Spleen (tissue), 11 donors: ENCODE measurements around the gene HINT3. TPM values are rescaled to one million over a fixed set of nuclear protein-coding genes. Genes with fewer than 3 reads are reported as not detected.

Experiments used
- DNase-seq: peaks from one replicate; pipeline ENCODE4 v3.0.0-alpha.2; 2020
- H3K27ac ChIP-seq, 8 donors: fragments of 200-600 bp; sonication (generic) in 7 of 8; 1 replicate in 4 of 8; 2 replicates in 4 of 8; pipeline versions ENCODE4 v1.5.0 to v1.8.0; 2016 to 2021; ENCODE audit warnings: inconsistent platforms in 4 of 8, mild to moderate bottlenecking in 4 of 8, moderate library complexity in 1 of 8
- H3K27me3 ChIP-seq, 7 donors: fragments of 200-600 bp; sonication (generic) in 6 of 7; replicated peaks in 1 of 7; 1 replicate in 4 of 7; 2 replicates in 3 of 7; pipeline versions ENCODE4 v1.5.0 to v1.8.0; 2016 to 2021; ENCODE audit warnings: inconsistent platforms in 3 of 7, mild to moderate bottlenecking in 1 of 7
- H3K36me3 ChIP-seq, 6 donors: fragments of 200-600 bp; sonication (generic) in 5 of 6; 1 replicate in 4 of 6; 2 replicates in 2 of 6; pipeline versions ENCODE4 v1.5.0 to v1.8.0; 2016 to 2021; ENCODE audit warnings: inconsistent platforms in 2 of 6
- H3K4me1 ChIP-seq, 6 donors: fragments of 200-600 bp; sonication (generic) in 5 of 6; 1 replicate in 3 of 6; 2 replicates in 3 of 6; pipeline versions ENCODE4 v1.5.0 to v1.8.0; 2016 to 2021; ENCODE audit warnings: inconsistent platforms in 3 of 6
- H3K4me3 ChIP-seq, 8 donors: fragments of 200-600 bp; sonication (generic) in 7 of 8; 1 replicate in 4 of 8; 2 replicates in 4 of 8; pipeline versions ENCODE4 v1.5.0 to v1.8.0; 2016 to 2021; ENCODE audit warnings: inconsistent platforms in 4 of 8, mild to moderate bottlenecking in 4 of 8, moderate library complexity in 2 of 8
- H3K9me3 ChIP-seq, 8 donors: fragments of 200-600 bp; sonication (generic) in 7 of 8; 1 replicate in 4 of 8; 2 replicates in 4 of 8; pipeline versions ENCODE4 v1.5.0 to v1.8.0; 2016 to 2021; ENCODE audit warnings: inconsistent platforms in 4 of 8
- CTCF ChIP-seq, 11 experiments: fragments of 200-600 bp in 7 of 11; fragments of 450-650 bp in 4 of 11; sonication (generic) in 4 of 11; IDR thresholded peaks in 8 of 11; conservative IDR thresholded peaks in 3 of 11; 1 replicate in 7 of 11; 2 replicates in 4 of 11; pipeline versions ENCODE4 v1.4.0 to v1.8.0; 2016 to 2021; ENCODE audit warnings: antibody characterized with exemption in 11 of 11, inconsistent platforms in 4 of 11, mild to moderate bottlenecking in 1 of 11
- POLR2A ChIP-seq, 3 donors: fragments of 450-650 bp; IDR thresholded peaks; one replicate each; pipeline ENCODE4 v1.5.1; 2017; ENCODE audit warnings: antibody characterized with exemption in 3 of 3, mild to moderate bottlenecking in 1 of 3
- POLR2AphosphoS5 ChIP-seq, 3 donors: sonication (generic); formaldehyde crosslinking; IDR thresholded peaks; one replicate each; pipeline ENCODE4 v1.5.1; 2017; ENCODE audit warnings: antibody characterized with exemption in 3 of 3
- WGBS, 5 donors: extraction: QIAGEN DNeasy Blood & Tissue Kit in 3 of 5; methylation state at CpG; one replicate each; pipeline versions ENCODE4 v1.1.5 to v1.1.7; 2013 to 2018; 5-methylcytosine and 5-hydroxymethylcytosine counted together
- intact Hi-C: fragments of 100-400 bp; cut with DNase I; formaldehyde crosslinking; loops from one replicate; pipeline ENCODE4 v1.15.0; 2023; ENCODE audit warnings: low total_unique reads
- polyA plus RNA-seq, 3 donors: library from polyadenylated mRNA; stranded (reverse); fragments of 200-250 nt; gene quantifications; one replicate each; pipeline ENCODE4 v1.2.1, GENCODE V29; 2013
- total RNA-seq, 7 donors: library from RNA; depleted of rRNA in 3 of 7; stranded (reverse); fragments of >200 nt in 3 of 7; fragmentation: NEBNext Ultra II Directional in 4 of 7; extraction: Animal tissue kit (Norgen Biotek cat#: 25700) in 4 of 7; gene quantifications; one replicate each; pipeline versions ENCODE4 v1.1.0 to v1.2.1, GENCODE V29; 2016 to 2021
- donor health status: healthy with polysubstance abuse.
- donor health status: DM: no; HTN: no; CAD: no; lungs with moderate emphysema.
- donor health status: DM: no; HTN: no; CAD: no.
- donor health status: Bipolar disorder and iron deficiency.
- donor health status: healthy.
- donor health status: DM: no; HTN: no; CAD: no.
- donor health status: DM: yes; HTN: yes; CAD: no.

HINT3 gene
- total and polyA plus RNA-seq, 10 donors, result 5.0 to 18.6 (median 14.7) TPM

- Histone ChIP-seq H3K27me3 (no peaks in the 10 kb centered on the region), H3K4me1 (peaks cover 6 to 55% (median 30%) of the 10 kb centered on the region in 6 donors), H3K4me3 (peak overlapping the region in 6 of 8 donors; percentile 71 to 96 (median 83)), H3K9me3 (no peaks in the 10 kb centered on the region), H3K27ac (peak overlapping the region in 4 of 8 donors; percentile 70 to 87 (median 82)), H3K36me3 (peaks cover 0 to 22% (median 2%) of the 10 kb centered on the region in 6 donors)
- no peak for TF ChIP-seq POLR2A (IDR thresholded peaks at IDR 0.05)
- TF ChIP-seq CTCF (IDR thresholded peaks at IDR 0.05 in 8 of 11, conservative IDR thresholded peaks at IDR 0.05 in 3 of 11), result no peak
- no peak for TF ChIP-seq POLR2AphosphoS5 (IDR thresholded peaks at IDR 0.05)
- DNase-seq, result no peak
- intact Hi-C loops, result loop anchor here (10.0 kb wide), 1 partner anchor 1279 kb away; the partner anchor contains the start of gene RNF146
- 71 to 77% (median 72%) methylated on average over 4 of the region's 4 CpGs for WGBS, 5 donors
Measured at GRCh38 chr6:125985522-125985921, 29.0 kb downstream of the HINT3 start.

- TF ChIP-seq POLR2A (IDR thresholded peaks at IDR 0.05) (no peak), CTCF (IDR thresholded peaks at IDR 0.05 in 8 of 11, conservative IDR thresholded peaks at IDR 0.05 in 3 of 11) (no peak), POLR2AphosphoS5 (IDR thresholded peaks at IDR 0.05) (no peak)
- Histone ChIP-seq H3K36me3 (peaks cover 0 to 18% (median 2%) of the 10 kb centered on the region in 6 donors), H3K27me3 (no peaks in the 10 kb centered on the region), H3K9me3 (no peaks in the 10 kb centered on the region), H3K4me3 (peak overlapping the region; percentile 71 to 96 (median 80)), H3K4me1 (peaks cover 6 to 55% (median 30%) of the 10 kb centered on the region in 6 donors), H3K27ac (peak overlapping the region; percentile 70 to 90 (median 81))
- no peak for DNase-seq
- intact Hi-C loops, result loop anchor here (10.0 kb wide), 1 partner anchor 1279 kb away; the partner anchor contains the start of gene RNF146
- 2 to 7% (median 4%) methylated on average over 3 of the region's 3 CpGs for WGBS, 5 donors
Measured at GRCh38 chr6:125985979-125986300, 29.4 kb downstream of the HINT3 start.

GRCh38 chr6:125986301-125987025, 29.9 kb downstream of the HINT3 start, which contains the start of gene TRMT11:
TRMT11 (plus strand) TSS chr6:125986540; CDS start chr6:125986551, 11 bp downstream.
- intact Hi-C loops, result loop anchor here (10.0 kb wide), 1 partner anchor 1278 kb away; the partner anchor contains the start of gene RNF146
- peaks cover 0 to 13% (median 2%) of the 10 kb centered on the region in 6 donors for H3K36me3 ChIP-seq
- no peaks in the 10 kb centered on the region for H3K27me3 ChIP-seq
- peak within 1 kb of the TSS; percentile 70 to 90 (median 81) for H3K27ac ChIP-seq
- peak in 1 of 3 donors; percentile 50 for TF ChIP-seq POLR2A (IDR thresholded peaks at IDR 0.05)
- TF ChIP-seq POLR2AphosphoS5 (IDR thresholded peaks at IDR 0.05), result peak; percentile 83 to 93 (median 88)
- peak in 1 of 11 experiments; percentile 16 for TF ChIP-seq CTCF (IDR thresholded peaks at IDR 0.05 in 8 of 11, conservative IDR thresholded peaks at IDR 0.05 in 3 of 11)
- H3K4me1 ChIP-seq, result peaks cover 6 to 60% (median 30%) of the 10 kb centered on the region in 6 donors
- H3K9me3 ChIP-seq, result no peaks in the 10 kb centered on the region
- peak within 1 kb of the TSS; percentile 71 to 96 (median 80) for H3K4me3 ChIP-seq
- DNase-seq, result peak; percentile 94
- 0 to 1% (median 1%) methylated on average over 51 to 52 of the region's 52 CpGs for WGBS, 5 donors
